Fibroblast of lung (primary cell): ENCODE data around the gene PLEKHA4. TPM values are rescaled to one million over a fixed set of nuclear protein-coding genes. Genes with fewer than 3 reads are reported as not detected.
A peak's percentile ranks its signal among the peaks of the same experiment; 100 is the strongest.
"Not testable (repeated sequence)": the region's sequence is repeated elsewhere in the genome, so short reads cannot be mapped to it uniquely, and the experiment has no call there.

Source experiments
- DNase-seq, 2 donors: peaks; one replicate each; pipeline versions ENCODE4 v3.0.0 to v3.0.0-alpha.2; 2010; ENCODE audit warnings: low read depth in 2 of 2
- H2AFZ ChIP-seq: 2 replicates; pipeline ENCODE4 v1.5.1; 2012; ENCODE audit warnings: low read length, control low read depth, inconsistent platforms
- H3K27ac ChIP-seq: 2 replicates; pipeline ENCODE4 v1.5.1; 2011; ENCODE audit warnings: low read length, control low read depth; ENCODE audit not compliant: insufficient read depth
- H3K27me3 ChIP-seq: 2 replicates; pipeline ENCODE4 v1.5.1; 2011; ENCODE audit warnings: mild to moderate bottlenecking, low read length; ENCODE audit not compliant: control insufficient read depth, insufficient read depth
- H3K36me3 ChIP-seq: 2 replicates; pipeline ENCODE4 v1.5.1; 2011; ENCODE audit warnings: low read length; ENCODE audit not compliant: control insufficient read depth, insufficient read depth
- H3K4me1 ChIP-seq: 2 replicates; pipeline ENCODE4 v1.5.1; 2011; ENCODE audit warnings: low read length; ENCODE audit not compliant: control insufficient read depth, insufficient read depth; ENCODE audit errors: extremely low read depth
- H3K4me2 ChIP-seq: 2 replicates; pipeline ENCODE4 v1.5.1; 2011; ENCODE audit warnings: low read length, control low read depth; ENCODE audit not compliant: insufficient read depth; ENCODE audit errors: extremely low read depth
- H3K4me3 ChIP-seq, 4 experiments: fragments of 200-600 bp in 1 of 4; sonication (generic) in 1 of 4; replicated peaks in 1 of 4; 2 replicates each; pipeline ENCODE4 v1.5.1; 2011 to 2016; ENCODE audit warnings: low read length in 4 of 4, low read depth in 3 of 4, mild to moderate bottlenecking in 3 of 4, control low read depth in 2 of 4, inconsistent platforms in 1 of 4, mixed read lengths in 1 of 4; ENCODE audit not compliant: insufficient read depth in 1 of 4; ENCODE audit errors: control extremely low read depth in 1 of 4
- H3K79me2 ChIP-seq: 2 replicates; pipeline ENCODE4 v1.5.1; 2012; ENCODE audit warnings: mild to moderate bottlenecking, low read length, inconsistent platforms; ENCODE audit not compliant: control insufficient read depth, insufficient read depth
- H3K9ac ChIP-seq: 2 replicates; pipeline ENCODE4 v1.5.1; 2011; ENCODE audit warnings: mild to moderate bottlenecking, low read length, control low read depth; ENCODE audit not compliant: insufficient read depth
- H3K9me3 ChIP-seq: 2 replicates; pipeline ENCODE4 v1.5.1; 2012; ENCODE audit warnings: low read depth, low read length; ENCODE audit not compliant: control insufficient read depth, insufficient read depth
- H4K20me1 ChIP-seq: 2 replicates; pipeline ENCODE4 v1.5.1; 2011; ENCODE audit warnings: low read length; ENCODE audit not compliant: control insufficient read depth, insufficient read depth; ENCODE audit errors: extremely low read depth
- CTCF ChIP-seq, 2 donors: IDR thresholded peaks in 1 of 2; conservative IDR thresholded peaks in 1 of 2; 1 replicate in 1 of 2; 2 replicates in 1 of 2; pipeline ENCODE4 v1.5.1; 2011 to 2012; ENCODE audit warnings: low read length in 2 of 2, control low read depth in 1 of 2, inconsistent platforms in 1 of 2, low read depth in 1 of 2, mild to moderate bottlenecking in 1 of 2
- EZH2 ChIP-seq: IDR thresholded peaks from 2 replicates; pipeline ENCODE4 v1.5.1; 2012; ENCODE audit warnings: low read length, control low read depth, mild to moderate bottlenecking; ENCODE audit errors: missing control alignments
- polyA plus RNA-seq, 2 donors: library from polyadenylated mRNA; depleted of rRNA in 1 of 2; stranded (reverse) in 1 of 2; unstranded in 1 of 2; fragments of >200 nt; gene quantifications; 2 replicates each; pipeline ENCODE4 v1.2.1, GENCODE V29; 2011 to 2012; ENCODE audit warnings: missing spikeins in 1 of 2
- total RNA-seq: library from RNA; depleted of rRNA; stranded (reverse); fragments of >200 nt; gene quantifications from 2 replicates; pipeline ENCODE4 v1.2.1, GENCODE V29; 2014

PLEKHA4 gene
- total and polyA plus RNA-seq, 2 donors (not counting 1 experiment from before 2014, with no cell fraction given) = 6.6 to 20.0 TPM

GRCh38 chr19:48907671-48908070 lies 39.3 kb upstream of the PLEKHA4 start:
- Histone ChIP-seq H3K9me3 (no peaks in the 10 kb centered on the region), H3K36me3 (peaks cover 14% of the 10 kb centered on the region), H3K9ac (no peak overlapping the region), H4K20me1 (no peaks in the 10 kb centered on the region), H3K79me2 (no peaks in the 10 kb centered on the region), H3K4me1 (no peaks in the 10 kb centered on the region), H3K4me3 (no peak overlapping the region), H3K4me2 (no peak overlapping the region), H3K27me3 (no peaks in the 10 kb centered on the region), H2AFZ (no peak overlapping the region), H3K27ac (no peak overlapping the region)
- TF ChIP-seq CTCF (conservative IDR thresholded peaks at IDR 0.05 in 1 of 2, IDR thresholded peaks at IDR 0.05 in 1 of 2; ENCODE audit: low read depth in 1 of 2, low read length in 2 of 2) (no peak), EZH2 (no peak)
- no peak for DNase-seq

- no peaks in the 10 kb centered on the region for H3K9me3 ChIP-seq
- H3K27ac ChIP-seq = no peak overlapping the region
- peaks cover 17% of the 10 kb centered on the region for H3K36me3 ChIP-seq
- H3K9ac ChIP-seq = no peak overlapping the region
- no peaks in the 10 kb centered on the region for H3K27me3 ChIP-seq
- H3K79me2 ChIP-seq = peaks cover 8% of the 10 kb centered on the region
- DNase-seq = no peak
- TF ChIP-seq CTCF (conservative IDR thresholded peaks at IDR 0.05 in 1 of 2, IDR thresholded peaks at IDR 0.05 in 1 of 2; ENCODE audit: low read depth in 1 of 2, low read length in 2 of 2) (no peak), EZH2 (no peak)
- no peak overlapping the region for H3K4me3 ChIP-seq
- no peaks in the 10 kb centered on the region for H3K4me1 ChIP-seq
- H4K20me1 ChIP-seq = no peaks in the 10 kb centered on the region
- H2AFZ ChIP-seq = no peak overlapping the region
- no peak overlapping the region for H3K4me2 ChIP-seq
Observed at GRCh38 chr19:48906324-48906723, 37.9 kb upstream of the PLEKHA4 start.

GRCh38 chr19:48905664-48906063 lies 37.2 kb upstream of the PLEKHA4 start:
- no peak overlapping the region for H3K9ac ChIP-seq
- DNase-seq = peak in 1 of 2 donors; percentile 12
- no peaks in the 10 kb centered on the region for H3K4me1 ChIP-seq
- H3K4me2 ChIP-seq = no peak overlapping the region
- no peaks in the 10 kb centered on the region for H4K20me1 ChIP-seq
- H3K79me2 ChIP-seq = peaks cover 12% of the 10 kb centered on the region
- H3K4me3 ChIP-seq = no peak overlapping the region
- H3K9me3 ChIP-seq = no peaks in the 10 kb centered on the region
- H2AFZ ChIP-seq = no peak overlapping the region
- peaks cover 13% of the 10 kb centered on the region for H3K36me3 ChIP-seq
- H3K27ac ChIP-seq = no peak overlapping the region
- TF ChIP-seq EZH2 (no peak), CTCF (conservative IDR thresholded peaks at IDR 0.05 in 1 of 2, IDR thresholded peaks at IDR 0.05 in 1 of 2; ENCODE audit: low read depth in 1 of 2, low read length in 2 of 2) (no peak)
- no peaks in the 10 kb centered on the region for H3K27me3 ChIP-seq

GRCh38 chr19:48903788-48904187 lies 35.4 kb upstream of the PLEKHA4 start:
- H3K27ac ChIP-seq, DNase-seq, H2AFZ ChIP-seq, H3K9ac ChIP-seq, H3K9me3 ChIP-seq, H4K20me1 ChIP-seq, H3K4me2 ChIP-seq, H3K27me3 ChIP-seq, H3K4me1 ChIP-seq, H3K4me3 ChIP-seq: not testable (repeated sequence)
- peaks cover 12% of the 10 kb centered on the region for H3K36me3 ChIP-seq
- peaks cover 17% of the 10 kb centered on the region for H3K79me2 ChIP-seq

- H2AFZ ChIP-seq, DNase-seq: not testable (repeated sequence)
Observed at GRCh38 chr19:48902291-48902690, 33.9 kb upstream of the PLEKHA4 start.

More at GRCh38 chr19:48902291-48902690, 33.9 kb upstream of the PLEKHA4 start:
- H3K9ac ChIP-seq, H3K4me3 ChIP-seq, H3K9me3 ChIP-seq, H3K4me1 ChIP-seq, H3K36me3 ChIP-seq, H4K20me1 ChIP-seq, H3K27me3 ChIP-seq, H3K4me2 ChIP-seq, H3K27ac ChIP-seq: not testable (repeated sequence)
- H3K79me2 ChIP-seq = peaks cover 17% of the 10 kb centered on the region
